IMR-90 (cell line): ENCODE data around the gene CHMP4B. TPM values are rescaled to one million over a fixed set of nuclear protein-coding genes. Genes with fewer than 3 reads are reported as not detected.

Experiments used
- ATAC-seq: fragments of 200-7000 bp; cut with Tn5 transposase; 2 replicates; pipeline ENCODE4 v1.9.1; 2020; ENCODE audit warnings: low read depth, mild to moderate bottlenecking, moderate library complexity
- BruUV-seq: library from RNA; stranded (reverse); fragments of 400-500 nt; replicated peaks from 2 replicates; lab custom pipeline; 2021; lab: Mats Ljungman, UMichigan
- CTCF ChIA-PET: fragments of 300-600 bp; formaldehyde crosslinking; extraction: SDS; loops from one replicate; lab custom pipeline; 2021; ENCODE audit warnings: antibody characterized with exemption; lab: Yijun Ruan, JAX
- POLR2A ChIA-PET: fragments of 300-600 bp; sonication (Branson Sonifier 250); formaldehyde crosslinking; loops from one replicate; lab custom pipeline; 2022; ENCODE audit warnings: antibody characterized with exemption; ENCODE audit not compliant: unreplicated experiment; lab: Charles Lee
- DNase-seq: peaks from one replicate; pipeline ENCODE4 v3.0.0; 2013
- H2AFZ ChIP-seq: replicated peaks from 2 replicates; pipeline ENCODE3; 2013; ENCODE audit warnings: low read length, mild to moderate bottlenecking; ENCODE audit not compliant: poor library complexity
- H2AK5ac ChIP-seq: 2 replicates; pipeline ENCODE4 v1.6.1; 2013; ENCODE audit warnings: low read depth, low read length, inconsistent platforms
- H2AK9ac ChIP-seq: replicated peaks from 2 replicates; pipeline ENCODE3; 2013; ENCODE audit warnings: mild to moderate bottlenecking, low read depth, low read length, moderate library complexity; ENCODE audit not compliant: poor library complexity
- H2BK120ac ChIP-seq: 2 replicates; pipeline ENCODE4 v1.6.1; 2013; ENCODE audit warnings: low read depth, low read length, inconsistent platforms
- H2BK15ac ChIP-seq: 3 replicates; pipeline ENCODE4 v1.6.1; 2013; ENCODE audit warnings: low read depth, low read length, inconsistent platforms
- H2BK20ac ChIP-seq: 2 replicates; pipeline ENCODE4 v1.6.1; 2013; ENCODE audit warnings: low read depth, mild to moderate bottlenecking, inconsistent platforms, low read length, moderate library complexity
- H2BK5ac ChIP-seq: 2 replicates; pipeline ENCODE4 v1.6.1; 2013; ENCODE audit warnings: mild to moderate bottlenecking, low read depth, low read length, inconsistent platforms; ENCODE audit not compliant: poor library complexity, severe bottlenecking
- H3K14ac ChIP-seq: replicated peaks from 2 replicates; pipeline ENCODE4 v1.6.1; 2013; ENCODE audit warnings: low read depth, low read length, inconsistent platforms
- H3K18ac ChIP-seq: 2 replicates; pipeline ENCODE4 v1.6.1; 2013; ENCODE audit warnings: low read depth, low read length, control low read depth
- H3K23ac ChIP-seq: 2 replicates; pipeline ENCODE4 v1.6.1; 2013; ENCODE audit warnings: low read depth, low read length, inconsistent platforms
- H3K27ac ChIP-seq: 2 replicates; pipeline ENCODE4 v1.5.1; 2013; ENCODE audit warnings: mild to moderate bottlenecking, control low read depth, low read length; ENCODE audit not compliant: insufficient read depth
- H3K27me3 ChIP-seq: 2 replicates; pipeline ENCODE4 v1.6.1; 2013; ENCODE audit warnings: low read length; ENCODE audit not compliant: control insufficient read depth, insufficient read depth
- H3K36me3 ChIP-seq: 2 replicates; pipeline ENCODE4 v1.6.1; 2013; ENCODE audit warnings: low read length, mixed read lengths; ENCODE audit not compliant: control insufficient read depth, insufficient read depth
- H3K4ac ChIP-seq: 2 replicates; pipeline ENCODE4 v1.6.1; 2013; ENCODE audit warnings: low read depth, low read length, inconsistent platforms
- H3K4me1 ChIP-seq: 2 replicates; pipeline ENCODE4 v1.6.1; 2013; ENCODE audit warnings: low read length, mixed read lengths; ENCODE audit not compliant: control insufficient read depth, insufficient read depth
- H3K4me2 ChIP-seq: 2 replicates; pipeline ENCODE4 v1.6.1; 2013; ENCODE audit warnings: low read depth, mild to moderate bottlenecking, control low read depth, low read length, moderate library complexity
- H3K4me3 ChIP-seq: 2 replicates; pipeline ENCODE4 v1.5.1; 2013; ENCODE audit warnings: low read depth, mild to moderate bottlenecking, control low read depth, low read length, moderate library complexity; ENCODE audit not compliant: insufficient read depth
- H3K56ac ChIP-seq: 2 replicates; pipeline ENCODE4 v1.6.1; 2013; ENCODE audit warnings: low read length, inconsistent platforms; ENCODE audit not compliant: insufficient read depth; ENCODE audit errors: extremely low read depth
- H3K79me1 ChIP-seq, 2 experiments: 2 replicates each; pipeline ENCODE4 v1.6.1; 2013; ENCODE audit warnings: low read length in 2 of 2, inconsistent platforms in 1 of 2, low read depth in 1 of 2
- H3K9ac ChIP-seq: 2 replicates; pipeline ENCODE4 v1.6.1; 2013; ENCODE audit warnings: low read depth, low read length, control low read depth
- H3K9me1 ChIP-seq: 2 replicates; pipeline ENCODE4 v1.6.1; 2013; ENCODE audit warnings: low read length, inconsistent platforms; ENCODE audit not compliant: insufficient read depth
- H3K9me3 ChIP-seq: 2 replicates; pipeline ENCODE4 v1.6.1; 2013; ENCODE audit warnings: low read length; ENCODE audit not compliant: control insufficient read depth, insufficient read depth
- H4K20me1 ChIP-seq: 2 replicates; pipeline ENCODE4 v1.6.1; 2013; ENCODE audit warnings: low read length, inconsistent platforms; ENCODE audit not compliant: insufficient read depth
- H4K5ac ChIP-seq: 2 replicates; pipeline ENCODE4 v1.6.1; 2013; ENCODE audit warnings: mild to moderate bottlenecking, low read depth, low read length, control low read depth
- H4K8ac ChIP-seq, 2 experiments: 2 replicates each; pipeline ENCODE4 v1.6.1; 2013; ENCODE audit warnings: low read depth in 2 of 2, low read length in 2 of 2, control low read depth in 1 of 2, inconsistent platforms in 1 of 2
- H4K91ac ChIP-seq: 2 replicates; pipeline ENCODE4 v1.6.1; 2013; ENCODE audit warnings: low read depth, low read length, inconsistent platforms; ENCODE audit not compliant: insufficient read depth
- CEBPB ChIP-seq: IDR thresholded peaks from 2 replicates; pipeline ENCODE4 v1.6.1; 2012; ENCODE audit warnings: low read depth, low read length, improper control_type of control experiment
- CHD1 ChIP-seq: IDR thresholded peaks from 2 replicates; pipeline ENCODE4 v1.6.1; 2012; ENCODE audit warnings: low read depth, low read length, improper control_type of control experiment
- CTCF ChIP-seq: conservative IDR thresholded peaks from 2 replicates; pipeline ENCODE4 v1.5.1; 2012; ENCODE audit warnings: mild to moderate bottlenecking, low read depth, low read length, improper control_type of control experiment
- ELK1 ChIP-seq: fragments of 150-350 bp; IDR thresholded peaks from 2 replicates; pipeline ENCODE4 v1.6.1; 2016; ENCODE audit warnings: low read depth, mild to moderate bottlenecking, low read length, moderate library complexity, borderline replicate concordance
- FOS ChIP-seq: fragments of 150-350 bp; IDR thresholded peaks from 2 replicates; pipeline ENCODE4 v1.6.1; 2016; ENCODE audit warnings: low read depth, low read length
- MAFK ChIP-seq: IDR thresholded peaks from 2 replicates; pipeline ENCODE4 v1.6.1; 2012; ENCODE audit warnings: low read depth, low read length, improper control_type of control experiment
- MAZ ChIP-seq: IDR thresholded peaks from 2 replicates; pipeline ENCODE4 v1.6.1; 2012; ENCODE audit warnings: low read depth, mild to moderate bottlenecking, low read length, improper control_type of control experiment, moderate library complexity, borderline replicate concordance
- MXI1 ChIP-seq: IDR thresholded peaks from 2 replicates; pipeline ENCODE4 v1.6.1; 2012; ENCODE audit warnings: low read depth, mild to moderate bottlenecking, low read length, moderate library complexity, borderline replicate concordance
- NFE2L2 ChIP-seq: fragments of 150-350 bp; IDR thresholded peaks from 2 replicates; pipeline ENCODE4 v1.6.1; 2016; ENCODE audit warnings: low read depth, mild to moderate bottlenecking, low read length
- POLR2A ChIP-seq: IDR thresholded peaks from 2 replicates; pipeline ENCODE4 v1.6.1; 2012; ENCODE audit warnings: mild to moderate bottlenecking, low read depth, low read length
- RAD21 ChIP-seq: IDR thresholded peaks from 2 replicates; pipeline ENCODE4 v1.6.1; 2012; ENCODE audit warnings: low read length, improper control_type of control experiment
- RCOR1 ChIP-seq: IDR thresholded peaks from 2 replicates; pipeline ENCODE4 v1.6.1; 2012; ENCODE audit warnings: mild to moderate bottlenecking, low read length, improper control_type of control experiment; ENCODE audit not compliant: insufficient replicate concordance
- RFX5 ChIP-seq: IDR thresholded peaks from 2 replicates; pipeline ENCODE4 v1.8.0; 2012; ENCODE audit warnings: low read depth, mild to moderate bottlenecking, low read length, moderate library complexity
- SMC3 ChIP-seq: fragments of 150-350 bp; IDR thresholded peaks from 2 replicates; pipeline ENCODE4 v1.6.1; 2016; ENCODE audit warnings: low read depth, mild to moderate bottlenecking, antibody characterized with exemption, low read length, moderate library complexity
- USF2 ChIP-seq: fragments of 150-350 bp; IDR thresholded peaks from 2 replicates; pipeline ENCODE4 v1.6.1; 2017; ENCODE audit warnings: mild to moderate bottlenecking, antibody characterized with exemption, low read length, low read depth
- WGBS, 2 experiments: methylation state at CpG; one replicate each; pipeline versions ENCODE4 v1.1.5 to v1.1.7; 2013; ENCODE audit warnings: missing lambda C conversion rate in 2 of 2; ENCODE audit not compliant: insufficient read length in 1 of 2; ENCODE audit errors: extremely low coverage in 2 of 2; 5-methylcytosine and 5-hydroxymethylcytosine counted together
- dilution Hi-C: fragments of 300-500 bp; cut with HindIII; formaldehyde crosslinking; loops from one replicate; pipeline ENCODE4 v1.14.3; 2018; ENCODE audit warnings: low sequenced_read_pairs; ENCODE audit not compliant: unreplicated experiment
- in situ Hi-C: fragments of 300-500 bp; cut with MboI; formaldehyde crosslinking; loops from 3 replicates; pipeline ENCODE4 v1.14.3; 2019; ENCODE audit warnings: low sequenced_read_pairs, inconsistent platforms, mixed read lengths
- intact Hi-C: fragments of 100-400 bp; cut with micrococcal nuclease; formaldehyde crosslinking; loops from 2 replicates; pipeline ENCODE4 v1.10.0; 2022
- polyA plus RNA-seq, 3 experiments: library from polyadenylated mRNA; depleted of rRNA; stranded (reverse); fragments of >200 nt; gene quantifications; 2 replicates each; pipeline ENCODE4 v1.2.3, GENCODE V29; 2012; ENCODE audit warnings: low replicate concordance in 1 of 3
- total RNA-seq: library from RNA; depleted of rRNA; stranded (reverse); fragments of >200 nt; gene quantifications from 2 replicates; pipeline ENCODE4 v1.2.3, GENCODE V29; 2012

CHMP4B gene
- total and polyA plus RNA-seq, 2 of the 4 experiments (the other 2 are of a cell fraction), result 30.3 to 94.8 TPM

- no peak overlapping the region for H3K4me2 ChIP-seq
- H3K18ac ChIP-seq, result no peak overlapping the region
- ATAC-seq, result no peak
- H3K9me3 ChIP-seq, result no peaks in the 10 kb centered on the region
- TF ChIP-seq CHD1, result no peak
- no peak for TF ChIP-seq MAZ
- no peak for TF ChIP-seq NFE2L2
- no peak for TF ChIP-seq POLR2A
- no peak for TF ChIP-seq USF2
- TF ChIP-seq CTCF, result no peak
- no peak for TF ChIP-seq ELK1
- no peak for TF ChIP-seq MAFK
- no peak for TF ChIP-seq MXI1
- no peak for TF ChIP-seq SMC3
- no peak for TF ChIP-seq RCOR1
- TF ChIP-seq CEBPB, result no peak
- no peak for TF ChIP-seq RAD21
- no peak for TF ChIP-seq FOS
- no peak for TF ChIP-seq RFX5
- no peak overlapping the region for H2AK5ac ChIP-seq
- H2BK15ac ChIP-seq, result no peak overlapping the region
- H4K8ac ChIP-seq, result no peak overlapping the region
- no peak overlapping the region for H4K91ac ChIP-seq
- no peak overlapping the region for H3K23ac ChIP-seq
- H3K9me1 ChIP-seq, result peaks cover 3% of the 10 kb centered on the region; the same call in 1 of the 2 replicates
- H3K14ac ChIP-seq, result no peak overlapping the region
- in situ Hi-C loops, result loop anchor here (10.0 kb wide), 1 partner anchor 267 kb away; no protein-coding TSS in a partner anchor
- no peak overlapping the region for H2BK5ac ChIP-seq
- H3K27me3 ChIP-seq, result peaks cover 5% of the 10 kb centered on the region
- H2AFZ ChIP-seq, result no peak overlapping the region
- DNase-seq, result no peak
- CTCF ChIA-PET, result no interaction called here
- H4K5ac ChIP-seq, result no peak overlapping the region
- no peak overlapping the region for H2BK120ac ChIP-seq
- H2AK9ac ChIP-seq, result no peak overlapping the region
- no peak overlapping the region for H3K56ac ChIP-seq
- no peaks in the 10 kb centered on the region; the same call in none of the 2 replicates for H4K20me1 ChIP-seq
- H3K79me1 ChIP-seq, result no peaks in the 10 kb centered on the region
- H3K9ac ChIP-seq, result no peak overlapping the region
- H3K4ac ChIP-seq, result no peak overlapping the region
- WGBS, 2 experiments, result 67% methylated on average over 5 of the region's 7 CpGs; no CpG with 5 or more reads in 1 of the 2 experiments
- H3K4me1 ChIP-seq, result peaks cover 7% of the 10 kb centered on the region; the same call in 1 of the 2 replicates
- no peak overlapping the region for H2BK20ac ChIP-seq
- H3K4me3 ChIP-seq, result no peak overlapping the region
- intact Hi-C loops, result no loop called here
- no peak overlapping the region for H3K27ac ChIP-seq
- dilution Hi-C loops, result no loop called here
- POLR2A ChIA-PET, result no interaction called here
- no TSS peak for BruUV-seq
- no peaks in the 10 kb centered on the region for H3K36me3 ChIP-seq
Observed at GRCh38 chr20:33868042-33868441, 56.9 kb downstream of the CHMP4B start.
